Activated naive CD8-positive, alpha-beta T cell (primary cell): ENCODE data around the gene NSD1.

Source experiments
- H3K27ac Mint-ChIP-seq: one replicate; pipeline ENCODE4 v1.8.0; 2021; ENCODE audit warnings: mixed read lengths
- H3K27me3 Mint-ChIP-seq: one replicate; pipeline ENCODE4 v1.8.0; 2021; ENCODE audit warnings: mixed read lengths
- H3K36me3 Mint-ChIP-seq: one replicate; pipeline ENCODE4 v1.8.0; 2021; ENCODE audit warnings: mixed read lengths
- H3K4me1 Mint-ChIP-seq: one replicate; pipeline ENCODE4 v1.8.0; 2021; ENCODE audit warnings: low read depth, mixed read lengths
- H3K4me3 Mint-ChIP-seq: one replicate; pipeline ENCODE4 v1.8.0; 2021; ENCODE audit warnings: mild to moderate bottlenecking, mixed read lengths
- H3K9me3 Mint-ChIP-seq: one replicate; pipeline ENCODE4 v1.8.0; 2021; ENCODE audit warnings: low read depth, mixed read lengths

NSD1 gene

DNA sequence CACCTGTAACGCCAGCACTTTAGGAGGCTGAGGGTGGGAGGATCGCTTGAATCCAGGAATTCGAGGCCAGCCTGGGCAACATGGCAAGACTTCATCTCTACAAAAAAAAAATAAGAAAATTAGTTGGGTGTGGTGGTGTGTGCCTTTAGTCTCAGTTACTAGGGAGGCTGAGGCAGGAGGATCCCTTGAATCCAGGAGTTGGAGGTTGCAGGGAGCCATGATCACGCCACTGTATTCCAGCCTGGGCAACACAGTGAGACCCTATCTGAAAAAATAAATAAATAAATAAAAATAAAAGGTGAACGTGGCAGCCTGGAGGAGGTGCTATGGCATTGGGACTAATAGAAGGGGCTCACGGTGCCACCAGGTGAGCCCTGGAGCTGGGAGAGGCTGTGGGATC, 39.8 kb upstream of the NSD1 start:
- Mint-ChIP-seq H3K4me3 (no peak overlapping the region), H3K4me1 (no peaks in the 10 kb centered on the region), H3K9me3 (no peaks in the 10 kb centered on the region), H3K27ac (no peak overlapping the region), H3K27me3 (peaks cover 2% of the 10 kb centered on the region), H3K36me3 (no peaks in the 10 kb centered on the region)

DNA sequence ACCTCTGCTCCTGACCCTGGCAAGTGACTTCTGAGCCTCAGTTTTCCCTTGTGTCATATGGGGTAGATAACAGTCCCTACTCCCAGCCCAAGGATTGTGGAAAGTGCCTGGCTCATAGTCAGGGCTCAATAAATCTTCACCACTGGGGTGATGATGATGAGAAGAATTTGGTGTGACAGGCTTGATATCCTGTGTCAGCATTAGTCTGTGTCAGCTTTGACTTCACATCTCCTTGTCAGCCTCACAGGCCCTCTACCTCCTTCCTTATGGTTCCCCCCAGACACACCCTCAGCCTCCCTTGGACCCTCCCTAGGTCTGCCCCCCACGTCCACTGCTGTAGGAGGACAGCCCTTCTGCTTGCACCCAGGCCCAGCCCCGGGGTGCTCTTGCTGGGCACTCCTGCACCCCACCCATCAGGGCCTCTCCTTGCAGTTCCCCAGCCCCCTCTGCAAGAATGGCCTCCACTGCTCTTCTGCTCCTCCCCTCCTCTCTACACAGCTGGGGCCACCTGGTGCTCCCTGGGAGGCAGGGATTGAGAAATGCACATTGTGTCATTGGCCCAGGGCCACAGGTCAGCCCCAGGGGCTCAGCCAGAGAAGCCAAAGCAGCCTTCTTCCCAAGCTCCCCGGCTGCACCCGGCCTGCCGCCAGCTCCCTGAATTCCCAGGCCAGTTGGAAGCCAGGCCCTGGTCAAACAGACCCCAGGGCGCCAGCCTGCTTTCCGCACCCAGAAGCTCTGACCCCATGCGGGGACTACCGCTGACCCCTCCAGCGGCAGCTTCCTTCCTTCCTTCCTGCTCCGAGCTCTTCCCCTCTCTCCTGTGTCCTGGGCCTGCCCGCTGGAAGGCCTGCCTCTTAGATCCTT, 39.1 kb upstream of the NSD1 start:
- no peaks in the 10 kb centered on the region for H3K36me3 Mint-ChIP-seq
- H3K4me1 Mint-ChIP-seq, result no peaks in the 10 kb centered on the region
- H3K9me3 Mint-ChIP-seq, result no peaks in the 10 kb centered on the region
- no peaks in the 10 kb centered on the region for H3K27me3 Mint-ChIP-seq
- H3K27ac Mint-ChIP-seq, result no peak overlapping the region
- H3K4me3 Mint-ChIP-seq, result no peak overlapping the region

- Mint-ChIP-seq H3K36me3 (no peaks in the 10 kb centered on the region), H3K4me3 (no peak overlapping the region), H3K27me3 (no peaks in the 10 kb centered on the region), H3K27ac (no peak overlapping the region), H3K4me1 (no peaks in the 10 kb centered on the region), H3K9me3 (no peaks in the 10 kb centered on the region)
Measured at GRCh38 chr5:177095088-177095669, 38.4 kb upstream of the NSD1 start.

GRCh38 chr5:177096162-177097015, 37.2 kb upstream of the NSD1 start:
- Mint-ChIP-seq H3K36me3 (no peaks in the 10 kb centered on the region), H3K4me1 (no peaks in the 10 kb centered on the region), H3K27me3 (no peaks in the 10 kb centered on the region), H3K4me3 (no peak overlapping the region), H3K27ac (no peak overlapping the region), H3K9me3 (no peaks in the 10 kb centered on the region)

DNA sequence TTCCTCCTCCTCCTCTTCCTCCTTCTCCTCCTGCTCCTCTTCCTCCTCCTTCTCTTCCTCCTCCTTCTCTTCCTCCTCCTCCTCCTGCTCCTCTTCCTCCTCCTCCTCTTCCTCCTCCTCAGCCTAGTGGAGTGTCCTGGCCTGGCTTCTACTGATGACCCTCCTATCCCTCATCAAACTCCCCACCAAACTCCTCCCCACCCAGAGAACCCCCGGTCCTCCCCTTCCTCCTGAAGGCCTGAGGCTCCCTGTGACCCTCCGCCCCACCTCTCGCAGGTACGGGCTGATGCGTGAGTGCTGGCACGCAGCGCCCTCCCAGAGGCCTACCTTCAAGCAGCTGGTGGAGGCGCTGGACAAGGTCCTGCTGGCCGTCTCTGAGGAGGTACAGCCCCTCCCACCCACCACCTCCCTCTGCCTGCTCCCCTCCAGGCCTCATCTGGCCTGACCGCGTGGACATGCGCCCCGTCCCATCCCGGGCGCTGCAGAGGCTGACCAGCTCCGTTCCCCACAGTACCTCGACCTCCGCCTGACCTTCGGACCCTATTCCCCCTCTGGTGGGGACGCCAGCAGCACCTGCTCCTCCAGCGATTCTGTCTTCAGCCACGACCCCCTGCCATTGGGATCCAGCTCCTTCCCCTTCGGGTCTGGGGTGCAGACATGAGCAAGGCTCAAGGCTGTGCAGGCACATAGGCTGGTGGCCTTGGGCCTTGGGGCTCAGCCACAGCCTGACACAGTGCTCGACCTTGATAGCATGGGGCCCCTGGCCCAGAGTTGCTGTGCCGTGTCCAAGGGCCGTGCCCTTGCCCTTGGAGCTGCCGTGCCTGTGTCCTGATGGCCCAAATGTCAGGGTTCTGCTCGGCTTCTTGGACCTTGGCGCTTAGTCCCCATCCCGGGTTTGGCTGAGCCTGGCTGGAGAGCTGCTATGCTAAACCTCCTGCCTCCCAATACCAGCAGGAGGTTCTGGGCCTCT, 36.3 kb upstream of the NSD1 start:
- no peaks in the 10 kb centered on the region for H3K27me3 Mint-ChIP-seq

GRCh38 chr5:177098120-177098469, 35.5 kb upstream of the NSD1 start:
- Mint-ChIP-seq H3K4me3 (no peak overlapping the region), H3K27ac (no peak overlapping the region)

More for the DNA sequence above, 36.3 kb upstream of the NSD1 start:
- Mint-ChIP-seq H3K27ac (no peak overlapping the region), H3K9me3 (no peaks in the 10 kb centered on the region), H3K4me3 (no peak overlapping the region), H3K36me3 (no peaks in the 10 kb centered on the region), H3K4me1 (no peaks in the 10 kb centered on the region)

DNA sequence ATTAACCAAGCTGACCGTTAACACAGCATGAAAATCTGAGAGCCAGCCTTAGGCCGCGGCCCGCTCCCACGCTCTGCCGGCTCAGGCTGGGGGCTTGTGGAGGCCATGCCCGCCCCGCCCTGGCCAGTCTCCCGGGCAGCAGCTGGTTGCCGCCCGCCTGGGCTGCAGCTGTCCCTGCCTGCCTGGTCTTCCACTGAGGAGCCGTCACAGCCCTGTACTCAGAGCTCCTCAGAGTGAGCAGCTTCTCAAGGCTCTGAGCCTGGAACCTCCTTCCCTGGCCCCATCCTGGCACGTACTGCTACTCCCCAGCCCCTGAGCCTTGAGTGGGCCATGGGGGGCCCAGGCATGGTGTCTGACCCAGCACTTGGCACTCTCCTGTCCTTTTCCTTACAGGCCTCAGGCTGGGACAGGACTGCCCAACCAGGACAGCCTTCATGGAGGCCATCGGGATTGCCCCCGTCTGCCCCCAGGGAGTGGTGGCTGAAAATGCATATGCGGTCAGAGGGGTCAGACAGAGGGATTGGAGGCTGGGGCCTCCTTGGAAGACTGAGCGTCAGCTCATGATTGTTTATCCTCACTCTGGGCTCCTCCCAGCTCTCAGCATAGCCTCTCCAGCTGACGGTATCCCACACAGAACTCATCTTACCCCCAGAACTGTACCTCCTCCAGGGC, 35.0 kb upstream of the NSD1 start:
- Mint-ChIP-seq H3K27ac (no peak overlapping the region), H3K9me3 (no peaks in the 10 kb centered on the region), H3K4me1 (no peaks in the 10 kb centered on the region), H3K4me3 (no peak overlapping the region), H3K36me3 (no peaks in the 10 kb centered on the region), H3K27me3 (no peaks in the 10 kb centered on the region)

More at GRCh38 chr5:177098120-177098469, 35.5 kb upstream of the NSD1 start:
- Mint-ChIP-seq H3K9me3 (no peaks in the 10 kb centered on the region), H3K4me1 (no peaks in the 10 kb centered on the region), H3K27me3 (no peaks in the 10 kb centered on the region), H3K36me3 (no peaks in the 10 kb centered on the region)

DNA sequence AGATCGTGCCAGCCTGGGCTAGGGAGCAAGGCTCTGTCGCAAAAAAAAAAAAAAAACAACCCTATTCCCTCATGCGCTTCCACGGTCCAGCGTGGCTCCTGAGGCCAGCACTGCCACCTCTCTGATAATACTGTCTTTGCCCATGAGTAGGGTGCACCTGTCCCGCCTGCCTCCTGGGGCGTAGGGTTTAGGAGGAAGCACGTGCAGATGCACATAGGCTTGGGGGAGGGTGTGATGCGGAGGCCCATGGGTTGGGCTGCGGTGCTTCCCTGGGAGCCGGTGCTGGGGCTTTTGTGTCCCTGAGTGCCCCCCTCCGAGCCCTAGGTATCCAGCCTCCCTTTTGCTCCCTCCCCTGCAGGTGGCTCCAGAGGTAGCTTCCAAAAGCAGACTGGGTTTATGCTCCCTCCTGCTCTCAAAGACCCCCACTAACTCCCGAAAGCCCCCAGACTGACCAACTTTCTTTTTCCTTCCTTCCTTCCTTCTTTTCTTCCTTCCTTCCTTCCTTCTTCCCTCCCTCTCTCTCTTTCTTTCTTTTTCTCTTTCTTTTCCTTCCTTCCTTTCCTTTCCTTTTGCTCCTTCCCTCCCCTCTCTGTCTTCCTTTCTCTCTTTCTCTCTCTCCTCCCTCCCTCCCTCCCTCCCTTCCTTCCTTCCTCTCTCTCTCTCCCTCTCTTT, 34.0 kb upstream of the NSD1 start:
- Mint-ChIP-seq H3K27ac (no peak overlapping the region), H3K4me3 (no peak overlapping the region), H3K4me1 (no peaks in the 10 kb centered on the region), H3K36me3 (no peaks in the 10 kb centered on the region), H3K27me3 (no peaks in the 10 kb centered on the region), H3K9me3 (no peaks in the 10 kb centered on the region)

GRCh38 chr5:177100714-177101121, 32.9 kb upstream of the NSD1 start:
- Mint-ChIP-seq H3K36me3 (no peaks in the 10 kb centered on the region), H3K9me3 (no peaks in the 10 kb centered on the region), H3K4me3 (no peak overlapping the region), H3K27ac (no peak overlapping the region), H3K27me3 (no peaks in the 10 kb centered on the region), H3K4me1 (no peaks in the 10 kb centered on the region)

DNA sequence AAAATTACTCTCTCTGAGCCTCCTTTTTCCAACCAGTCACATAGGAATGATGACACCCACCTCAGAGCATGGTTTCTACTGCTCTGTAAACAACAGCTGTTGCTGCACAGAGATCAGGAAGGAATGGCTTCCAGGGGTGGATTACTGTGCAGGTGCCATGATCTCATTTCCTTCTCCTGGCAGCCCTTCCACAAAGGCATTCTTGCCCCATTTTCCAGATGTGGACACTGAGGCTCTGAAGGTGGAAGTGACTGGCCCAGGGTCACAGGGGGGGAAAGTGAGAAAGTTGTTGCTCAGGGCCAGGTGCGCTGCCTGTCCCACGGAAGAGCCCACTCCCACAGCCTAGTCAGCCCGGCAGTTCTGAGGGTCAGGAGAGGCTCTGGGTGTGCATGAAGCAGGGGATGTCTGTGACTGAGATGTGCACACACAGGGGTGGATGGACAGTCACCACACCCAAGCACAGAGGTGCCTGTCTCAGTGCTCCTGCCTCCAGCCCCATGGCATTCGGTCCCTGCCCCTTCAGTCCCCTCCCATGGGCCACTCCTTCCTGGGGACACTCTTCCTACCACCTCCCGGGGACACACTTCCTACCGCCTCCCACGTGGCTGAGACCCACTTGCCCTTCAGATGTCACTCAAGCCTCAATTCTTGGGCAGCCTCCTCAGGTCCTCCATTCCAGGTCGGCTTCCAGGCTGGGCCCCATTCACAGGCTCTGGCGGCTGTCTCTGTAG, 29.9 kb upstream of the NSD1 start:
- no peaks in the 10 kb centered on the region for H3K9me3 Mint-ChIP-seq
- no peaks in the 10 kb centered on the region for H3K36me3 Mint-ChIP-seq
- H3K4me1 Mint-ChIP-seq, result no peaks in the 10 kb centered on the region

DNA sequence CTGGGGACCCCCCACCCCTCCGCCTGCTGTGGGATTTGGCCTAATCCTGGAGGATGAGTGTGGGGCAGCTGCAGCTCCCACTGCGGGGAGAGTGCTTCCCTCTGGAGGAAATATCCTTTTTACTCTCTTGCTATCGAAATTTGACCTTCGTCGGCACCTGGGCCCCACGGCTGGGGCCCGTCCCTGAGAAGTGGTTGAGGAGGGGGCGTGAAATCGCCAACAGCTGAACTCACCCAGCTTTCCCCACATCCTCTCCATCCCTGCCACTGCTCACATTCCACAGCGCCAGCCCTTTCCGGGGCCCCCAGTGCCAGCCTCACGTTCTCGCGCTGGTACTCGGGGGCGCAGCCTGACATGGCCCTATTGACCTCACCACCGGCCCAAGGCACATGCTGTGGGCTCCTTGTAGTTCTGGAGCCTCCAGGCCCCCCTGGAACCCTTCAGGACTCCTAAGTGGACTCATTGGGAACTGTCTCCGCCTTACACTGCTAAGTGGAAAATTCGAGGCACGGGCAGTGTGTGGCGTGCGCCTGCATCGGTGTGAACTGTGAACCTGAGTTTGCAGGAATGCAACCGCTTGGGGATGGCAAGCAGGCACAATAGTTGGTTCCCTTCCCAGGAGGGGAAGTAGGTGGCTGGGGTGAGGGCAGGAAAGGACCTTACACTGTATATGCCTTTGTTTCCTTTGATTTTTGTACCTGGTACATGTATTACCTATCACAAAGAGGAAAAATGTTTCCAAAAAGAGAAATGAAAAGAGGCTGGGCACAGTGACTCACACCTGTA, 27.7 kb upstream of the NSD1 start:
- no peaks in the 10 kb centered on the region for H3K36me3 Mint-ChIP-seq
- no peak overlapping the region for H3K4me3 Mint-ChIP-seq
- no peaks in the 10 kb centered on the region for H3K27me3 Mint-ChIP-seq
- no peaks in the 10 kb centered on the region for H3K4me1 Mint-ChIP-seq
- no peaks in the 10 kb centered on the region for H3K9me3 Mint-ChIP-seq
- H3K27ac Mint-ChIP-seq, result no peak overlapping the region

More for the DNA sequence above, 29.9 kb upstream of the NSD1 start:
- no peak overlapping the region for H3K27ac Mint-ChIP-seq
- no peaks in the 10 kb centered on the region for H3K27me3 Mint-ChIP-seq
- H3K4me3 Mint-ChIP-seq, result no peak overlapping the region

DNA sequence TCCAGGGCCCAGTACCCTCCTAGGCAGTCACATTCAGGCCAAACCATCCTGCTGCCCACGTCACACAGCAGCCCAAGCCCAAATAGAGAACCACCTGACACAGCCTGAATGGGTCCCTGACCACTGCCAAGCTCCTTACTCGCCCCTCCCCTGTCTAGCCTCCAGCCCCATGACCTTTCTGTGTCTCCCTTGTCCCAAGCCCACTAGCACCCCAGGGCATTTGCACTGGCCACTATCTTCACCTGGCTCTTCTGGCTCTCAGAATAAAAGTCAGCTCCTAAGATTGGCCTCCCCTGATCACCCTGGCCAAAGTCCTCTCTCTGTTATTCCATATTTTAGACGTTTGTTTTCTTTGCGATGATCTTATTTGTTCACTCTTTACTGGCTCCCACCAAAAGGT, 26.4 kb upstream of the NSD1 start:
- Mint-ChIP-seq H3K27ac (no peak overlapping the region), H3K4me1 (no peaks in the 10 kb centered on the region), H3K4me3 (no peak overlapping the region)

More for the DNA sequence above, 26.4 kb upstream of the NSD1 start:
- no peaks in the 10 kb centered on the region for H3K27me3 Mint-ChIP-seq
- no peaks in the 10 kb centered on the region for H3K36me3 Mint-ChIP-seq
- no peaks in the 10 kb centered on the region for H3K9me3 Mint-ChIP-seq
